Endothelial cell of umbilical vein (primary cell): ENCODE results near the gene POLR2J. TPM values are rescaled to one million over a fixed set of nuclear protein-coding genes. Genes with fewer than 3 reads are reported as not detected.

Experiments used
- BruUV-seq: library from RNA; stranded (reverse); fragments of 400-500 nt; replicated peaks from 2 replicates; lab custom pipeline; 2021; lab: Mats Ljungman, UMichigan
- CTCF ChIA-PET: fragments of 300-600, 350-600 bp; sonication (Branson Sonifier 250); formaldehyde crosslinking; loops from one replicate; lab custom pipeline; 2021; ENCODE audit warnings: antibody characterized with exemption, inconsistent platforms; lab: Charles Lee
- POLR2A ChIA-PET: fragments of 300-600, 350-600 bp; sonication (Branson Sonifier 250); formaldehyde crosslinking; loops from one replicate; lab custom pipeline; 2021; ENCODE audit warnings: antibody characterized with exemption, inconsistent platforms; lab: Charles Lee
- DNase-seq: peaks from one replicate; pipeline ENCODE4 v3.0.0-alpha.2; 2011; ENCODE audit warnings: low read depth, low spot score
- FAIRE-seq: peaks from 2 replicates; lab custom pipeline; 2011; peaks lifted over from hg19 to GRCh38; lab: Jason Lieb, UNC
- H2AFZ ChIP-seq: 2 replicates; pipeline ENCODE4 v1.6.0; 2012; ENCODE audit warnings: low read depth, low read length, control low read depth, inconsistent platforms
- H3K27ac ChIP-seq: 2 replicates; pipeline ENCODE4 v1.5.1; 2011; ENCODE audit warnings: low read depth, mild to moderate bottlenecking, control low read depth, low read length, moderate library complexity; ENCODE audit not compliant: insufficient read depth
- H3K27me3 ChIP-seq, 2 experiments: 2 replicates each; pipeline versions ENCODE4 v1.6.0 to v1.6.1; 2011; ENCODE audit warnings: low read length in 2 of 2, mixed read lengths in 1 of 2; ENCODE audit not compliant: control insufficient read depth in 2 of 2, insufficient read depth in 2 of 2
- H3K36me3 ChIP-seq, 2 experiments: 2 replicates in 1 of 2; 3 replicates in 1 of 2; pipeline ENCODE4 v1.5.1; 2011; ENCODE audit warnings: low read length in 2 of 2, mild to moderate bottlenecking in 1 of 2, moderate library complexity in 1 of 2; ENCODE audit not compliant: control insufficient read depth in 2 of 2, insufficient read depth in 2 of 2; ENCODE audit errors: extremely low read depth in 1 of 2
- H3K4me1 ChIP-seq: 3 replicates; pipeline ENCODE4 v1.5.1; 2011; ENCODE audit warnings: mild to moderate bottlenecking, low read length; ENCODE audit not compliant: control insufficient read depth, insufficient read depth; ENCODE audit errors: extremely low read depth
- H3K4me2 ChIP-seq: 2 replicates; pipeline ENCODE4 v1.6.1; 2011; ENCODE audit warnings: low read length, control low read depth, mixed read lengths; ENCODE audit not compliant: insufficient read depth
- H3K4me3 ChIP-seq, 3 experiments: fragments of 200-600 bp in 1 of 3; sonication (generic), shearing (Covaris generic) in 1 of 3; replicated peaks in 1 of 3; 2 replicates each; pipeline ENCODE4 v1.5.1; 2011 to 2016; ENCODE audit warnings: control low read depth in 3 of 3, low read length in 3 of 3, mild to moderate bottlenecking in 2 of 3, inconsistent platforms in 1 of 3, low read depth in 1 of 3, moderate library complexity in 1 of 3; ENCODE audit not compliant: insufficient read depth in 1 of 3
- H3K79me2 ChIP-seq: 2 replicates; pipeline ENCODE4 v1.6.0; 2012; ENCODE audit warnings: low read length, inconsistent platforms; ENCODE audit not compliant: control insufficient read depth, insufficient read depth
- H3K9ac ChIP-seq: replicated peaks from 2 replicates; pipeline ENCODE3; 2011; ENCODE audit warnings: low read length, control low read depth; ENCODE audit not compliant: insufficient read depth; ENCODE audit errors: extremely low read depth
- H3K9me1 ChIP-seq: replicated peaks from 3 replicates; pipeline ENCODE4 v1.6.0; 2011; ENCODE audit warnings: mild to moderate bottlenecking, low read length; ENCODE audit not compliant: control insufficient read depth, insufficient read depth; ENCODE audit errors: extremely low read depth
- H3K9me3 ChIP-seq: replicated peaks from 2 replicates; pipeline ENCODE4 v1.5.1; 2012; ENCODE audit warnings: low read length, inconsistent platforms; ENCODE audit not compliant: control insufficient read depth, insufficient read depth
- H4K20me1 ChIP-seq: replicated peaks from 2 replicates; pipeline ENCODE3; 2011; ENCODE audit warnings: mild to moderate bottlenecking, low read length; ENCODE audit not compliant: control insufficient read depth, insufficient read depth; ENCODE audit errors: extremely low read depth
- CTCF ChIP-seq, 2 donors: IDR thresholded peaks; 1 replicate in 1 of 2; 2 replicates in 1 of 2; pipeline ENCODE4 v1.5.1; 2011; ENCODE audit warnings: low read length in 2 of 2, mild to moderate bottlenecking in 2 of 2, moderate library complexity in 2 of 2, control low read depth in 1 of 2, inconsistent platforms in 1 of 2, low read depth in 1 of 2; ENCODE audit not compliant: insufficient read depth in 1 of 2; ENCODE audit errors: extremely low read depth in 1 of 2
- EZH2 ChIP-seq: IDR thresholded peaks from 2 replicates; pipeline ENCODE4 v1.6.1; 2012; ENCODE audit warnings: borderline replicate concordance, low read depth, mild to moderate bottlenecking, moderate library complexity, low read length, inconsistent platforms; ENCODE audit not compliant: severe bottlenecking
- FOS ChIP-seq: IDR thresholded peaks from 2 replicates; pipeline ENCODE4 v1.6.1; 2011; ENCODE audit warnings: mild to moderate bottlenecking, low read length, moderate library complexity, borderline replicate concordance; ENCODE audit not compliant: insufficient read depth
- GATA2 ChIP-seq: IDR thresholded peaks from 2 replicates; pipeline ENCODE4 v1.7.0; 2011; ENCODE audit warnings: low read depth, mild to moderate bottlenecking, moderate library complexity, mixed read lengths, low read length; ENCODE audit not compliant: insufficient read length, insufficient read depth
- JUN ChIP-seq: IDR thresholded peaks from 2 replicates; pipeline ENCODE4 v1.6.1; 2011; ENCODE audit warnings: borderline replicate concordance, low read depth; ENCODE audit not compliant: insufficient read length, insufficient read depth
- MAX ChIP-seq: IDR thresholded peaks from 2 replicates; pipeline ENCODE4 v1.6.1; 2011; ENCODE audit not compliant: insufficient read depth, insufficient read length
- MYC ChIP-seq: IDR thresholded peaks from one replicate; pipeline ENCODE4 v1.6.1; 2011; ENCODE audit warnings: mild to moderate bottlenecking, low read depth, low read length
- POLR2A ChIP-seq: IDR thresholded peaks from 2 replicates; pipeline ENCODE4 v1.6.1; 2012; ENCODE audit warnings: low read depth, mild to moderate bottlenecking, control low read depth, low read length
- POLR2AphosphoS5 ChIP-seq: IDR thresholded peaks from 2 replicates; pipeline ENCODE4 v1.6.1; 2012; ENCODE audit warnings: low read depth, mild to moderate bottlenecking, control low read depth, low read length, moderate library complexity; ENCODE audit not compliant: insufficient read depth
- dilution Hi-C: fragments of 300-500 bp; cut with MboI; formaldehyde crosslinking; loops from one replicate; pipeline ENCODE4 v1.15.0; 2019; ENCODE audit warnings: low sequenced_read_pairs; ENCODE audit not compliant: extremely low pct_ligation_motif_present
- intact Hi-C: fragments of 100-400 bp; cut with micrococcal nuclease; formaldehyde crosslinking; loops from one replicate; pipeline ENCODE4 v1.10.0; 2022
- polyA plus RNA-seq, 4 experiments: library from polyadenylated mRNA; depleted of rRNA in 3 of 4; stranded (reverse) in 3 of 4; unstranded in 1 of 4; fragments of >200 nt; gene quantifications; 2 replicates each; pipeline versions ENCODE4 v1.2.1 to v1.2.3, GENCODE V29; 2011 to 2012; ENCODE audit warnings: missing spikeins in 1 of 4
- total RNA-seq: library from RNA; stranded (reverse); gene quantifications from 2 replicates; pipeline ENCODE4 v1.2.3, GENCODE V29; 2021

The POLR2J gene
- total and polyA plus RNA-seq, 2 donors (not counting 3 experiments of a cell fraction or from before 2014, with no cell fraction given), result 48.7 to 93.6 TPM

- Histone ChIP-seq H3K36me3 (peaks cover 4 to 9% of the 10 kb centered on the region in 2 experiments), H2AFZ (no peak overlapping the region), H3K4me3 (no peak overlapping the region), H4K20me1 (no peaks in the 10 kb centered on the region), H3K9me3 (no peaks in the 10 kb centered on the region), H3K79me2 (no peaks in the 10 kb centered on the region), H3K9me1 (no peaks in the 10 kb centered on the region), H3K27ac (no peak overlapping the region), H3K4me2 (no peak overlapping the region), H3K27me3 (no peaks in the 10 kb centered on the region), H3K9ac (no peak overlapping the region), H3K4me1 (no peaks in the 10 kb centered on the region)
- intact Hi-C loops (no loop called here), dilution Hi-C loops (no loop called here)
- DNase-seq (no peak), FAIRE-seq (no peak)
- TF ChIP-seq MAX, result no peak
- no peak for TF ChIP-seq GATA2
- no peak for TF ChIP-seq JUN
- no peak for TF ChIP-seq POLR2AphosphoS5
- TF ChIP-seq FOS, result no peak
- ChIA-PET CTCF (no interaction called here), POLR2A (no interaction called here)
- BruUV-seq, result no TSS peak
Measured at GRCh38 chr7:102457352-102457924, 21.3 kb downstream of the POLR2J start.

- FAIRE-seq, result no peak
- POLR2A ChIA-PET, result no interaction called here
Measured at GRCh38 chr7:102456327-102456726, 22.4 kb downstream of the POLR2J start.

More at GRCh38 chr7:102456327-102456726, 22.4 kb downstream of the POLR2J start:
- Histone ChIP-seq H3K27ac (no peak overlapping the region), H3K9me3 (no peaks in the 10 kb centered on the region), H3K79me2 (no peaks in the 10 kb centered on the region), H4K20me1 (no peaks in the 10 kb centered on the region), H3K9me1 (no peaks in the 10 kb centered on the region), H3K4me2 (no peak overlapping the region), H3K27me3 (no peaks in the 10 kb centered on the region), H3K9ac (no peak overlapping the region), H2AFZ (no peak overlapping the region), H3K36me3 (peaks cover 4 to 9% of the 10 kb centered on the region in 2 experiments), H3K4me3 (no peak overlapping the region), H3K4me1 (no peaks in the 10 kb centered on the region)
- BruUV-seq, result no TSS peak
- CTCF ChIA-PET, result interaction anchor here (1.1 to 2.1 kb wide), 2 partner anchors 11 to 44 kb away, joined by 5 read pairs; no protein-coding TSS in a partner anchor
- no peak for TF ChIP-seq FOS
- TF ChIP-seq MYC, result no peak
- TF ChIP-seq JUN, result no peak
- TF ChIP-seq GATA2, result no peak
- no peak for TF ChIP-seq POLR2A
- TF ChIP-seq POLR2AphosphoS5, result no peak
- TF ChIP-seq MAX, result no peak
- no peak for TF ChIP-seq EZH2
- TF ChIP-seq CTCF (IDR thresholded peaks at IDR 0.05; ENCODE audit: extremely low read depth in 1 of 2, insufficient read depth in 1 of 2, low read depth in 1 of 2, low read length in 2 of 2), result no peak
- intact Hi-C loops (no loop called here), dilution Hi-C loops (no loop called here)
- DNase-seq, result no peak
